HUES64 (cell line): ENCODE results near the gene GLB1L.
"Not testable (repeated sequence)": the region's sequence is repeated elsewhere in the genome, so short reads cannot be mapped to it uniquely, and the experiment has no call there.

Experiments
- H3K27ac ChIP-seq: 2 replicates; pipeline ENCODE4 v1.7.0; 2013; ENCODE audit warnings: low read depth, low read length, inconsistent platforms
- H3K27me3 ChIP-seq: 2 replicates; pipeline ENCODE4 v1.6.1; 2013; ENCODE audit warnings: mild to moderate bottlenecking, low read length; ENCODE audit not compliant: insufficient read depth
- H3K36me3 ChIP-seq: 2 replicates; pipeline ENCODE4 v1.6.1; 2013; ENCODE audit warnings: mild to moderate bottlenecking, low read length; ENCODE audit not compliant: insufficient read depth
- H3K4me1 ChIP-seq: 2 replicates; pipeline ENCODE4 v1.6.1; 2013; ENCODE audit warnings: mild to moderate bottlenecking, low read length, moderate library complexity; ENCODE audit not compliant: insufficient read depth
- H3K4me3 ChIP-seq: 2 replicates; pipeline ENCODE4 v1.5.1; 2013; ENCODE audit warnings: mild to moderate bottlenecking, low read length, moderate library complexity
- H3K9ac ChIP-seq: 2 replicates; pipeline ENCODE4 v1.6.1; 2013; ENCODE audit warnings: mild to moderate bottlenecking, low read depth, low read length
- H3K9me3 ChIP-seq: 2 replicates; pipeline ENCODE4 v1.6.1; 2013; ENCODE audit warnings: low read depth, low read length; ENCODE audit not compliant: insufficient read depth
- WGBS: fragments of 150-250, 120-280 bp; methylation state at CpG from one replicate; pipeline ENCODE4 v1.1.7; 2013; ENCODE audit warnings: missing lambda C conversion rate; 5-methylcytosine and 5-hydroxymethylcytosine counted together

Gene GLB1L

GRCh38 chr2:219200502-219201326, 44.5 kb downstream of the GLB1L start:
- not testable (repeated sequence) for H3K27ac ChIP-seq, H3K4me1 ChIP-seq, H3K9ac ChIP-seq, H3K36me3 ChIP-seq, H3K9me3 ChIP-seq, H3K4me3 ChIP-seq, H3K27me3 ChIP-seq
- WGBS = 93% methylated on average over 24 of the region's 26 CpGs

DNA sequence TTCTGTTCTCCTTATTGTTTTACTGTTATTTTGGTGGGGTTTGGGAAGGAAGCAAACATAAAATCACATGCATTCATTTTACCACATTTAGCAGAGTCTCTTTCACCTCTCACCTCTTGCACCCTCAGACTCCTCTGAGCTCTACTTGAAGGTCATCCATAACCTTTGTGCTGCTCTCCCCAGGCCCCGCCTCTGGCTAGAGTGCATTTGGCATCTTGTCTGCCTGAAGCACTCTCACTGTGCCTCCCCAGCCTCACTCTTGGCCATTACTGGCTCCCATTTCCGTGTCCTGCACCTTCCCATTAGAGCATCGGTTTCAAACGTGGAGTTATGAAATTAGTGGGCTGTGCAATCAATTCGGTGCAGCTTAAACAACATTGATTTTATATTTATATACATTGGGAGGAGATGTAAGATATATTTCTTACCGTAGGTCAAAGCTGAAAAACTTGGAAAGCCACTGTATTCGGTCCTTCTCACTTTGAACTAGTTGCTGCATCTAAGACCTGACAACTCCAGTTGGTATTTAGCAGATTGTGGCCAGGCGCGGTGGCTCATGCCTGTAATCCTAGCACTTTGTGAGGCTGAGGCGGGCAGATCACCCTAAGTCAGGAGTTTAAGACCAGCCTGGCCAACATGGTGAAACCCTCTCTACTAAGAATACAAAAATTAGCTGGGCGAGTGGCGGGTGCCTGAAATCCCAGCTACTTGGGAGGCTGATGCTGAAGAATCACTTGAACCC, 45.6 kb downstream of the GLB1L start:
- no peak overlapping the region for H3K9ac ChIP-seq
- H3K27ac ChIP-seq = no peak overlapping the region
- H3K36me3 ChIP-seq = no peaks in the 10 kb centered on the region
- H3K27me3 ChIP-seq = no peaks in the 10 kb centered on the region
- H3K4me1 ChIP-seq = no peaks in the 10 kb centered on the region
- no peaks in the 10 kb centered on the region for H3K9me3 ChIP-seq
- no peak overlapping the region for H3K4me3 ChIP-seq
- WGBS = 89% methylated on average over 11 of the region's 12 CpGs

DNA sequence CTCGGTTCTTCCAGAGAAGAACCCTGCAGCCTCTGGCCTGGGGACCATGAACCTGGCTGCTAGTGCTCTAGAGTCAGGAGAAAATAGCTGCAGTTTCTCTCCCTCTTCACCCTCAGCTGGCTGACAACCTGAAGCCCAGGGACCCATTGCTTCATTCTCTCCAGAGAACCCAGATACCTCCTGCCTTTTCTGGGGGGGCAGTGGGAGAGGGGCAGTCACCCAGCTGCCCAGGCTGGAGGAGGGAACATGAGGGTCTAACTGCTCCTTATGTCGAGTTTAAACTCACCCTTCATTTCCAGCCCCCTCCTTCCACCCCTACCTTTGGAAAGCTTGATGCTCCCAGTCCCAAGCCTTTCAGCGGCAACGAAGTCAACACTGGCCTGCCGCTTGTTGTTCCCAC, 46.3 kb downstream of the GLB1L start:
- Histone ChIP-seq H3K9ac (no peak overlapping the region), H3K27ac (no peak overlapping the region), H3K27me3 (no peaks in the 10 kb centered on the region), H3K36me3 (no peaks in the 10 kb centered on the region), H3K4me1 (no peaks in the 10 kb centered on the region), H3K4me3 (no peak overlapping the region), H3K9me3 (no peaks in the 10 kb centered on the region)
- WGBS = 77% methylated on average over 5 of the region's 5 CpGs

- 100% methylated on average over 1 of the region's 1 CpG for WGBS
Measured at GRCh38 chr2:219197388-219197787, 47.9 kb downstream of the GLB1L start.

GRCh38 chr2:219186754-219187456, 58.3 kb downstream of the GLB1L start:
- H3K27ac ChIP-seq = no peak overlapping the region
- no peak overlapping the region for H3K9ac ChIP-seq
- H3K36me3 ChIP-seq = peaks cover 26% of the 10 kb centered on the region
- H3K4me3 ChIP-seq = no peak overlapping the region
- H3K27me3 ChIP-seq = no peaks in the 10 kb centered on the region
- H3K9me3 ChIP-seq = no peaks in the 10 kb centered on the region
- WGBS = 90% methylated on average over 7 of the region's 7 CpGs
- no peaks in the 10 kb centered on the region for H3K4me1 ChIP-seq

More at GRCh38 chr2:219197388-219197787, 47.9 kb downstream of the GLB1L start:
- Histone ChIP-seq H3K36me3 (no peaks in the 10 kb centered on the region), H3K27ac (no peak overlapping the region), H3K27me3 (no peaks in the 10 kb centered on the region), H3K9ac (no peak overlapping the region), H3K4me3 (no peak overlapping the region), H3K9me3 (no peaks in the 10 kb centered on the region), H3K4me1 (no peaks in the 10 kb centered on the region)
